Measurements from ENCODE around the gene RSAD1.

RSAD1 gene

GRCh38 chr17:50444841-50445715 is 33.6 kb upstream of the RSAD1 start:
- H3K4me1 ChIP-seq (ENCODE audit: control insufficient read depth, insufficient read depth, low read length): peaks cover 2% of the 10 kb centered on the region; the same call in 1 of the 2 replicates
- WGBS (ENCODE audit: insufficient coverage, insufficient read length): no CpG with 5 or more reads among the region's 6 CpGs
- no peaks in the 10 kb centered on the region; the same call in 1 of the 2 replicates for H3K36me3 ChIP-seq (ENCODE audit: control insufficient read depth, insufficient read depth, low read length)
- no peak overlapping the region for H3K4me3 ChIP-seq (ENCODE audit: low read length)
- DNase-seq (ENCODE audit: low read depth, low spot score): no peak
- H3K27ac ChIP-seq (ENCODE audit: low read length): no peak overlapping the region
- no peaks in the 10 kb centered on the region for H3K9me3 ChIP-seq (ENCODE audit: control insufficient read depth, insufficient read depth, low read length)
- H3K27me3 ChIP-seq (ENCODE audit: control insufficient read depth, insufficient read depth, low read length): no peaks in the 10 kb centered on the region

DNA sequence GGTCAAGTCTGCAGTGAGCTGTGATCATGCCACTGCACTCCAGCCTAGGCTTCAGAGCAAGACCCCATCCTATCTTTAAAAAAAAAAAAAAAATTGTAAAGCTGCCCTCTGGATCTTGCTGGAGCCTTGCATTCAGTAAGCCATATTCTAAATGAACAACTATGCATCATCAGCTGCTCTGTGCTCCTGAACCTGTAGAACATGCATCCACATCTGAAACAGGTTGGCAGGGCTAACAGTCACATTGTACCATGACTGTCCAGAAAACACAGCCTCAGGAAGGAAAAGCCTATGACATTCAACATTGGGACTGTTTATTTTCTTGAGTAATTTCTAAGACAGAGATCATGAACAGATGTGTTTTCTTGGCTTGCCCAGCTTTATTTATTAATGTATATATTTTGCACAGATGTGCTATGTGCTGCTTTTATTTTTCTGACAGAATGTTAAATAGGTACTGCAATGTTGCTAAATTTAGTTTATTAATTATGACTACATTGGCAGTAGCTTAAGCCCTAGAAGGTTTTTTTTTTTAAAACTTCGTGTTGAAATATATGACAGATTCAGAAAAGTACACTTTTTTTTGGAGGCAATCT is 32.8 kb upstream of the RSAD1 start:
- no peaks in the 10 kb centered on the region; the same call in 1 of the 2 replicates for H3K36me3 ChIP-seq (ENCODE audit: control insufficient read depth, insufficient read depth, low read length)
- H3K9me3 ChIP-seq (ENCODE audit: control insufficient read depth, insufficient read depth, low read length): no peaks in the 10 kb centered on the region
- no peak overlapping the region for H3K4me3 ChIP-seq (ENCODE audit: low read length)
- no peaks in the 10 kb centered on the region for H3K27me3 ChIP-seq (ENCODE audit: control insufficient read depth, insufficient read depth, low read length)
- no CpG with 5 or more reads among the region's 1 CpG for WGBS (ENCODE audit: insufficient coverage, insufficient read length)
- no peak overlapping the region for H3K27ac ChIP-seq (ENCODE audit: low read length)
- H3K4me1 ChIP-seq (ENCODE audit: control insufficient read depth, insufficient read depth, low read length): no peaks in the 10 kb centered on the region; the same call in 1 of the 2 replicates
- no peak for DNase-seq (ENCODE audit: low read depth, low spot score)

DNA sequence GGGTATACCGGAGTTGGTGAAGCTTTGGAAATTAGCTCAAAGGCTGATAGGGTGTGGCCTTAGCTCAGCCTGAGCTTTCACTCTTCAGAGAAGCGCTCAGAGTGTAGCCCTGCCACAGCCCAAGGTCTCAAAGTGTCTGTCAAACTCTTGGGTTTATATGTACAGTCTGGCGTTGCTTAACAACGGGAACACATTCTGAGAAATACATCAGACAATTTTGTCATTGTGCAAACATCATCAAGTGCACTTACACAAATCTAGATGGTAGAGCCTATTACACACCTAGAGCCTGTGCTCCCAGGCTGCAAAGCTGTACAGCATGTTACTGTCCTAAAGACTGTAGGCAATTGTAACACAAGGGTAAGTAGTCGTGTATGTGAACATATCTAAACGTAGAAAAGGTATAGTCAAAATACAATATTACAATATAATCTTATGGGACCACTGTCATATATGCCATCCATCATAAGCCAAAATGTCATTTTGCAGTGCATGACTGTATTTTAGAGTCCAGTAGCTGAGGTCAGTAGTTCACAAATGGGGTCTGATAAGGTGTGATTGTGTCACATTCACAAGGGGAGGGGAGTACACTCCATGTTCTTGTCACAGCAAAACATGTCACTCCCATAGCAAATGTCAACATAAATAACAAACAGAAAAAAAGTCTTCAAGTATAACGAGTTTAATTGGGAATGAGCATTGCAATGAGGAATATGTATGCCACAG is 30.6 kb upstream of the RSAD1 start:
- Histone ChIP-seq H3K4me1 (ENCODE audit: control insufficient read depth, insufficient read depth, low read length) (no peaks in the 10 kb centered on the region; the same call in 1 of the 2 replicates), H3K27me3 (ENCODE audit: control insufficient read depth, insufficient read depth, low read length) (no peaks in the 10 kb centered on the region), H3K27ac (ENCODE audit: low read length) (no peak overlapping the region), H3K4me3 (ENCODE audit: low read length) (no peak overlapping the region), H3K36me3 (ENCODE audit: control insufficient read depth, insufficient read depth, low read length) (no peaks in the 10 kb centered on the region), H3K9me3 (ENCODE audit: control insufficient read depth, insufficient read depth, low read length) (no peaks in the 10 kb centered on the region)
- no peak for DNase-seq (ENCODE audit: low read depth, low spot score)
- no CpG with 5 or more reads among the region's 7 CpGs for WGBS (ENCODE audit: insufficient coverage, insufficient read length)

- no peaks in the 10 kb centered on the region for H3K36me3 ChIP-seq (ENCODE audit: control insufficient read depth, insufficient read depth, low read length)
Observed at GRCh38 chr17:50448643-50449042, 30.0 kb upstream of the RSAD1 start.

GRCh38 chr17:50451943-50452629 is 26.6 kb upstream of the RSAD1 start:
- Histone ChIP-seq H3K9me3 (ENCODE audit: control insufficient read depth, insufficient read depth, low read length) (no peaks in the 10 kb centered on the region), H3K27ac (ENCODE audit: low read length) (no peak overlapping the region)
- WGBS (ENCODE audit: insufficient coverage, insufficient read length): no CpG with 5 or more reads among the region's 7 CpGs

More at GRCh38 chr17:50448643-50449042, 30.0 kb upstream of the RSAD1 start:
- DNase-seq (ENCODE audit: low read depth, low spot score): no peak
- Histone ChIP-seq H3K27ac (ENCODE audit: low read length) (no peak overlapping the region), H3K4me3 (ENCODE audit: low read length) (no peak overlapping the region), H3K4me1 (ENCODE audit: control insufficient read depth, insufficient read depth, low read length) (no peaks in the 10 kb centered on the region), H3K27me3 (ENCODE audit: control insufficient read depth, insufficient read depth, low read length) (no peaks in the 10 kb centered on the region), H3K9me3 (ENCODE audit: control insufficient read depth, insufficient read depth, low read length) (no peaks in the 10 kb centered on the region)
- WGBS (ENCODE audit: insufficient coverage, insufficient read length): no CpG with 5 or more reads among the region's 2 CpGs

GRCh38 chr17:50452630-50453300 is 25.9 kb upstream of the RSAD1 start:
- Histone ChIP-seq H3K27me3 (ENCODE audit: control insufficient read depth, insufficient read depth, low read length) (no peaks in the 10 kb centered on the region), H3K4me1 (ENCODE audit: control insufficient read depth, insufficient read depth, low read length) (no peaks in the 10 kb centered on the region), H3K36me3 (ENCODE audit: control insufficient read depth, insufficient read depth, low read length) (no peaks in the 10 kb centered on the region), H3K27ac (ENCODE audit: low read length) (no peak overlapping the region), H3K4me3 (ENCODE audit: low read length) (no peak overlapping the region), H3K9me3 (ENCODE audit: control insufficient read depth, insufficient read depth, low read length) (no peaks in the 10 kb centered on the region)
- no CpG with 5 or more reads among the region's 10 CpGs for WGBS (ENCODE audit: insufficient coverage, insufficient read length)
- DNase-seq (ENCODE audit: low read depth, low spot score): no peak

More at GRCh38 chr17:50451943-50452629, 26.6 kb upstream of the RSAD1 start:
- H3K4me1 ChIP-seq (ENCODE audit: control insufficient read depth, insufficient read depth, low read length): no peaks in the 10 kb centered on the region
- H3K4me3 ChIP-seq (ENCODE audit: low read length): no peak overlapping the region
- no peak for DNase-seq (ENCODE audit: low read depth, low spot score)
- no peaks in the 10 kb centered on the region for H3K27me3 ChIP-seq (ENCODE audit: control insufficient read depth, insufficient read depth, low read length)
- H3K36me3 ChIP-seq (ENCODE audit: control insufficient read depth, insufficient read depth, low read length): no peaks in the 10 kb centered on the region

DNA sequence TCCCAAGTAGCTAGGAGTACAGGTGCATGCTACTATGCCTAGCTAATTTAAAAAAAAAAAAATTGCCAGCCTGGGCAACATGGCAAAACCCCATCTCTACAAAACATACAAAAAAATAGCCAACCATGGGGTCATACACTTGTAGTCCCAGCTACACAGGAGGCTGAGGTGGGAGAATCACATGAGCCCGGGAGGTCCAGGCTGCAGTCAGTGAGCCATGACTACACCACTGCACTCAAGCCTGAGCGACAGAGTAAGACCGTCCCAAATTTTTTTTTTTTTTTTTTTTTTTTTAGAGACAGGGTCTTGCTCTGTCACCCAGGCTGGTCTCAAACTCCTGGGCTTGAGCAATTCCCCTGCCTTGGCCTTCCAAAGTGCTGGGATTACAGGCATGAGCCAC is 24.8 kb upstream of the RSAD1 start:
- Histone ChIP-seq H3K36me3 (ENCODE audit: control insufficient read depth, insufficient read depth, low read length) (no peaks in the 10 kb centered on the region), H3K4me1 (ENCODE audit: control insufficient read depth, insufficient read depth, low read length) (no peaks in the 10 kb centered on the region), H3K27me3 (ENCODE audit: control insufficient read depth, insufficient read depth, low read length) (no peaks in the 10 kb centered on the region), H3K9me3 (ENCODE audit: control insufficient read depth, insufficient read depth, low read length) (no peaks in the 10 kb centered on the region), H3K27ac (ENCODE audit: low read length) (no peak overlapping the region), H3K4me3 (ENCODE audit: low read length) (no peak overlapping the region)
- no CpG with 5 or more reads among the region's 3 CpGs for WGBS (ENCODE audit: insufficient coverage, insufficient read length)
- no peak for DNase-seq (ENCODE audit: low read depth, low spot score)

DNA sequence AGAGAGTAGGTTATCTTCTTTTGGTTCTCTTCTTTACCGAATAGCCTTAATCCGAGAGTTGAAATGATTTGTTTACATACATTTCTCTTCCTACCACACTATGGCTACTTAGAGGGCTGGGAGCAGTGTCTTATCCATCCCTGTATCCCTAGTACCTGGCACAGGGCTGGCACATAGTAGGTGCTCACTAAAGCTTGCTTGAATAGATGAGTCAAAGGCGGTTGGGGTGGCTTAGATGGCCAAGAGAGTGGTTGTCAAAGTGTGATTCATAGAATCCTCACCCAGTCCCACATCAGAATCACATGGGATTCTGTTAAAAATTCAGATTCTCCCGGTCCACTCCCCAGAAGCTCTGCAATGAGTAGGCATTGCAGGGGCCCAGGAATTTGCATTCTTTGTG is 21.0 kb upstream of the RSAD1 start:
- Histone ChIP-seq H3K27me3 (ENCODE audit: control insufficient read depth, insufficient read depth, low read length) (no peaks in the 10 kb centered on the region), H3K4me3 (ENCODE audit: low read length) (no peak overlapping the region), H3K9me3 (ENCODE audit: control insufficient read depth, insufficient read depth, low read length) (no peaks in the 10 kb centered on the region), H3K27ac (ENCODE audit: low read length) (no peak overlapping the region), H3K36me3 (ENCODE audit: control insufficient read depth, insufficient read depth, low read length) (no peaks in the 10 kb centered on the region), H3K4me1 (ENCODE audit: control insufficient read depth, insufficient read depth, low read length) (no peaks in the 10 kb centered on the region)
- no CpG with 5 or more reads among the region's 4 CpGs for WGBS (ENCODE audit: insufficient coverage, insufficient read length)
- DNase-seq (ENCODE audit: low read depth, low spot score): no peak

DNA sequence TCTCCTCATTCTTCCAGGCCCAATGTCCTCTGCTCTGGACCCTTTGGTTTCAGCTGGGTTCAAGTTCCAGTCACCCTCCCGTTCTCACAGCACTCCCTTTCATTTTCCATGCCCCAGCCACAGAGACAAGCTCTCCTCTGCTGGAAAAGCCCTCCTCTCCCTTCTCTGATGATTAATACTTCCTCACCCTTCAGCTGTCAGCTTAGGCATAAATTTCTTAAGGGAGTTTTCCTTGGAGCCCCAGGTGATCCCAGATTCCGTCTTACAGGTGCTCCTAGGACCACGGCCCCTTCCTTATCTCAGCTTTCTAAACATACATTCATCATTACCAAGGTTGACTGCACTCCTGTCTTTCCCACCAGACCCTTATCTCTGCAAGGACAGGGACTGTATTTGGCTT is 20.4 kb upstream of the RSAD1 start:
- DNase-seq (ENCODE audit: low read depth, low spot score): no peak
- H3K27ac ChIP-seq (ENCODE audit: low read length): no peak overlapping the region
- no peaks in the 10 kb centered on the region for H3K27me3 ChIP-seq (ENCODE audit: control insufficient read depth, insufficient read depth, low read length)
- H3K4me1 ChIP-seq (ENCODE audit: control insufficient read depth, insufficient read depth, low read length): no peaks in the 10 kb centered on the region; the same call in 1 of the 2 replicates
- H3K9me3 ChIP-seq (ENCODE audit: control insufficient read depth, insufficient read depth, low read length): no peaks in the 10 kb centered on the region
- H3K4me3 ChIP-seq (ENCODE audit: low read length): no peak overlapping the region
- no CpG with 5 or more reads among the region's 3 CpGs for WGBS (ENCODE audit: insufficient coverage, insufficient read length)
- H3K36me3 ChIP-seq (ENCODE audit: control insufficient read depth, insufficient read depth, low read length): no peaks in the 10 kb centered on the region

Data from iPS DF 6.9 (cell line).